ENCODE measurements around the gene CD180. TPM values are rescaled to one million over a fixed set of nuclear protein-coding genes. Genes with fewer than 3 reads are reported as not detected.
A peak's percentile ranks its signal among the peaks of the same experiment; 100 is the strongest.

Gene CD180
- total RNA-seq, 1 experiment from 2014 or later = not detected

DNA sequence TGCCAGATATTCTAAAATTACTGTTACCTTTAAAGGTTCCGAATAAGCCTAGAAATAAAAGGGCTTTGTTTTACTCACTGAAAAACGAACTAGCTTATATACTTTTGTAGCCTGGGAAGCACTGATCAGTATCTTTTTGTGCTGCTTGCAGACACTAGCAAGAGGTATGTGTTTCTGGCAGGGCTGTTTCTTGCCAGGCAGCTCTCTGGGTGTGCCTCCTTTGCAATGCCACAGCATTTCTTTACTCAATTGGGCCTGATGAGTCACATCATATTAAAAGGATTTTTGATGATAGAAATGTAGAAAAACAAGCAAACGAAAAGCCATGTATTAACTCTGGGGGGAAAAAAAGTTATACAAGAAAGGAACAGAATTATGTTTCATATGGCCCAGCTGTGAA, 35.6 kb downstream of the CD180 start:
- DNase-seq (ENCODE audit: low spot score) = peak; percentile 47

DNA sequence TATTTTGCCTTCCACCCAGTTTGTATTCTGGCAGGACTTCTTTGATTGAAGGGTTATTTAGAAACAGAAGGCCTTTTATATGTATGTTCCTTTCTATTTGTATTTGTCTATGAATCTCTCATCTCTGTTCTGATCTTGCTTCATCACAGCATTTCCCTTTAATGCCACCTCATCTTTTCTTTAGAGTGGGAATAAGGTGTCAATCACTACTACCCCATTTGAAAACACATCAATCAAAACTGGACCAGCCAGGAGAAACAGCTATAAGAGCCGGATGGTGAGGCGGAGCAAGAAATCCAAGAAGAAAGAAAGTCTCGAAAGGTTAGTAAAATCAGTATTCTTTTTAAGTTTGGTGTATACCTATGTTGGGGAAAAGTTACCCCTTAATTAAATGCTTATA, 36.3 kb downstream of the CD180 start:
- no peak for DNase-seq (ENCODE audit: low spot score)

DNA sequence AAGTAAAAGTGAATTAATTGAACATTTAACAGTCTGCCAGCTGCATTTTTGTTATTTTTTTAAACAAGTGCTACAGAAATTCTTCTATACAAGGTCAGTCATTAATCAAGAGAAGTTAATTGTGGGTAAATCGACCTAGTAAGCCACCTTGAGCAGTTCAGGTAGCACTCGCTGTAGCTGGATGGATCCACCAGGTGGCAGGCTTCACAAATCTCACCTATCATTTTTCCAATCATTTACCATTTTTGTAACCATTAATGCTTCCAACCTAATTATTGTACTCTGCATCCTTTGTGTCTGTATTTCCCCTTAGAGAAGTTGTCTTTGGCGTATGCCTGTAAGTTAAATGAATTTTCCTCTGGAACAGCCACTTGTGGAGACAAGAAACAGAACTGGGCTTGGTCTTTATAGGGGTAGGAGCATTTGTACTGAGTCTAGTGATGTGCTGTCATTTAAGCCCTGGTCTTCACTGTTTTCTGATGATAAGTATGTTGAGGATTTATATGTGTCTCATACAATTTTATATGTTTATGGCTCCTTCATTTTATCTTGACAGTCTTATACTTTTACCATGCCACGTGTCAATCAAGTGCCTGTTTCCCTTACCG, 39.5 kb downstream of the CD180 start:
- DNase-seq (ENCODE audit: low spot score) = peak; percentile 21

DNA sequence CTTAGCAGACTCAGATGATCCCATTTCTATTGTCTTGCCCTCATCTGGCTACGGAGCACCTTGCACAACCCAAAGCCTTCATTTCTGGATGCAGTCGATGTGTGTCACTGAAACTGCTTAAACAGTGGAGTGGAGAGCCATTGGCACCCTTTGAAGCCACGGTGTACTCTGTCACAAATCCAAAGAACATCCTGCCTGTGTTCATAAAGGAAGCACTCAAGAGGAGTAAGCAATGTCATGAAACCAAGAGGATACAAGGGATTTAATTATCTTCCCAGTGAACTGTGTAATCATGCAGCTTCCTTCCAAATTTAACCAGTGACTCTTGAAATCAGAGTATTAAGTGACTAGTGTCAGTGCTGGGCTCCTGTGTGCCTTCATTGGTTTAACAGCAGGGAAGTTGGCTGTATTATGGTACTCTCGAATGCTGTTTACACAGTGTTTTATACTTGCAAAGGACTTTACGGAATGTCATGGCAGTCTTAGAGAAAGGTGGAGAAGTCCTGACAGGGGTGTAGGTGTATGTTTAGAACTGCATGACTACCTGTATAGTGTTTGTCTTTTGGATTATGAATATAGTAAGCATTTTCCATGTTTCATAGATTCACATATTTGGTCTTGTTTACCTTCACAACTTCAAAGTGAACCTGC, 41.9 kb downstream of the CD180 start:
- DNase-seq (ENCODE audit: low spot score) = no peak

DNA sequence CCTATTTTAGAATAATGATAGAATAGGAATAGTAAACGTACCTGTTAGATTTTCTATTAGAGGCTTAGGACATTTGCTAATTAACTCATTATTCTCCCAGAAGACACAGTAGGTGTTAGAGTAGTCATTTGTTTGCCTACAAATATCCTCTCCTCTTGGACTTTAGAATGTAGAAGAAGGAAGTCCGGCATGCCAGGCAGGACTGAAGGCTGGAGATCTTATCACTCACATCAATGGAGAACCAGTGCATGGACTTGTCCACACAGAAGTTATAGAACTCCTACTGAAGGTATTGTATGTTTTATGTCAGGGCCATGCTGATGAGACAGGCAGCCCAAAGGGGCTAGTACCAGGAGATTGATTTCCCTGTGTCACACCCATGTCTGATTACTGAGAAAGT, 43.3 kb downstream of the CD180 start:
- DNase-seq (ENCODE audit: low spot score) = no peak

DNA sequence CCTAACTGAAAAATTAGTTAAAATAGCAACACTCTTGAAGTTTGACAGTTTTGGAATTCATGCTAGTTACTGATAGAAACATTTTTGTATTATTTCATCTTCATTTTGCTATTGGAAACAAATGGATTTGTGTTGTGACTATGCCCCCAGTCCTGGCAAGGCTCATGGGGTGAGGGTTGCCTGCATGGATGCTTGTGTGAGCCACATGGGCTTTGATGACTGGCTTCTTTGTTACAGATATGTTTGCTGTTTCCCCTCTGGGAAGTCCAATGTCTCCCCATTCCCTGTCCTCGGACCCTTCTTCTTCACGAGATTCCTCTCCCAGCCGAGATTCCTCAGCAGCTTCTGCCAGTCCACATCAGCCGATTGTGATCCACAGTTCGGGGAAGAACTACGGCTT, 44.2 kb downstream of the CD180 start:
- no peak for DNase-seq (ENCODE audit: low spot score)

DNA sequence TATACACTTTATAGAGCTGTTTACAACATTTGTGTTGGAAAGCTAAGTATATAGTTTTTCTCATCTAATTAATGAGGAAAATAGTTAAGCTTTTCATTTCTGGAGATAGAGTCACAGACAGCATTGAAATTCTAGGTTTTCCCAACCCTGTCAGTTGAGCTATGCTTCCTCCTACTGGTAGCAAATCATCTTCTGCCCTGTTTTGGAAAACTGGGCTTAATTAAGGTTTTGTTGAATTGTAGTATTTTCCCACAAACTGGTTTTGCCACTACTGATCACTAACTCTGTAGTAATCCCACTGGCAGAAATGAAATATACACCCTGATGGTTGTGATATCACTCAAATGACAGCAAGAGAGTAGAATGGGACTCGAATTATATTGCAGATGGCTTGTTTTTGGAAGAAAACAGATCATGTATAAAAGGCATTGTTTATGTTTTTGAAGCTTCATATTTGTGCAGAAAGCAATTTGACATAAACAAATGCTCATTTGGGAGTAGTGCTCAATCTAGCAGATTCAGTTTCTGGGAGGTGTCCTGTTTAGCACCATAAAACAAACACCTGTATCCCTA, 46.6 kb downstream of the CD180 start:
- no peak for DNase-seq (ENCODE audit: low spot score)

DNA sequence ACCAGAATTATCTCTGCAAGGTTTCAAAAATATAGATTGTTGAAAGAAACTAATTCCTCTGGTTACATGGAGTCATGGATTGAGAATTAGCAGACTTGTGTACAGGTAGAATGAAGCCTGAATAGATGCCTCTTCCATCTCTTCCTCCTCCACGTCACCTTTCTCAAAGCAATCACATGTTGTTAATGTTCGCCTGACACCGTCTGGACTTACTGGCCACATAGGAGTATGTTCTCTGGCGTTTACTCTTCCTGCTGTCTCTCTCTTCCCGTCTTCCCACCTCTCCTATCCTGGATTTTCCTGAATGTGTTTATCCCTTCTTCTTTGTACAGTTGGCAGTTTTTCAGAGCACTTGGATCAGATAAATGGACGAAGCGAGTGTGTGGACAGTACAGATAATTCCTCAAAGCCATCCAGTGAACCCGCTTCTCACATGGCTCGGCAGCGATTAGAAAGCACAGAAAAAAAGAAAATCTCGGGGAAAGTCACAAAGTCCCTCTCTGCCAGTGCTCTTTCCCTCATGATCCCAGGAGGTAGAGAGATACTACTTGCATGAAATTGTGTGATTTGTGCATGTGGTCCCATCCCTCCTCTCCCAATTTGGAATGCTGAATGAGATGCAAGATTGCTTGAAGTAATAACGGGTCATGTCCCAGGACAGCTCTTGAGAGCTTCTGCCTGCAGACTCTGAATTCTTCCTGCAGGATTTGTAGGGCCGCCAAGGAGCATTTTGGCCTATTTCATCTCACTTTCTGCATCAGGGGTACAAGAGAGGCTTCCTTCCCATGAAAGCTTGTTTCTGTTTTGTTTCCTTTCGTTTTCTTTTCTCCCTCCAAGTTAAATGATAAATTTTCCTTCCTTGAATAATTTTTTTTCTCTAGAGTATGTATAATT, 47.3 kb downstream of the CD180 start:
- DNase-seq (ENCODE audit: low spot score) = no peak

DNA sequence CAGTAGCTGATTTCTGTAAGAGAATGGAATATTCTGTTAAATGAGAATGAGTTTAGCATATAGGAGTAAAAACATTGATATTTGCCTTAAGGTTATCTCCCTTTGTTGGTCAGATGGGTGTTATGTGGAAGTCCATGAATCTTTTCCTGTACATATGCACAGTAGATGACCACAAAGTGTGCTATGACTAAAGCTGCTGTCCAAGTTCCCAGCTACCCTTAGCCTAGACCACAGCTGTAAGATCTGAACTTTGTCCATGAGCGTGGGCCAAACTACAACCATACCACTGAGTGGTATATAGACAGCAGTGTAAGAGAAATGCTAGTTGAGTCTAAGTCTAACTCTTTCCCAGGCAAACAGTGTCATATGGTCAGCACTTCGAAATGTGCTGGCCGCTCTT, 48.8 kb downstream of the CD180 start:
- no peak for DNase-seq (ENCODE audit: low spot score)

DNA sequence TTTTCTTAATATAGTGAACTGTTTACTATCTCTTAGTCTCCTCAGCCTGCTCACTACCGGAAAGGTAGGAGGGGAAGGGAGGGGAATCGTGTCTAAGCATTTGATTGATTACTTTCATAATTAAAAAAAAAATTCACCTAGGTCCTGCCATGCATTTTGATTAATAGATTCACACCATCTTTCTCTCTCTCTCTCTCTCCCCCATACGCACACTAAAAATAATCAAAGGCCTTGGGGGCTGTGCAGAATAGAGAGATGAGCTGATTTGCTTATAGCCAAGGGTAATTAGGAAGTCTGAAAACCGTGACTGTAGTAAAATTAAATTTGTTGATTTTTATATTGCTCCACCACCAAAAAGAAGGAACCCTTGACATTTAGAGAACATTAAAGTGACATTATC, 49.6 kb downstream of the CD180 start:
- DNase-seq (ENCODE audit: low spot score) = no peak

DNA sequence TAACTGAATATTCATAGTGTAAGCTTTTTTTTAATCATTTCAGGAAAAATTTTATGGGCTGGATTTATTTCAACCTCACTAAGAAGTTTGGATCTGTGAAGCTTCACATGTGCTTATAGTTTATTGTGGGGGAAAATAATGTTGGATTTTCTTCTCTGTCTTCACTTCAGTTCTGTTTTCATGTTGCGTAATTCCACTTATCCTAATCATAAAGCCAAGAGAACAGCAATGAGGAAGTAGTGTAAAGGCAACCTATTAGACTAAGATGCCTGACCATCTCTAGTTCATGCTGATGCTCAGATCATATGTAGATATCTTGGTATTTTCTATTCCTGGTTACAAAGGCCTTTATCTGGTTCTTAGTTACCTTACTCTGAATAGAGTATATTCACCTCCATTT, 50.0 kb downstream of the CD180 start:
- DNase-seq (ENCODE audit: low spot score) = no peak

DNA sequence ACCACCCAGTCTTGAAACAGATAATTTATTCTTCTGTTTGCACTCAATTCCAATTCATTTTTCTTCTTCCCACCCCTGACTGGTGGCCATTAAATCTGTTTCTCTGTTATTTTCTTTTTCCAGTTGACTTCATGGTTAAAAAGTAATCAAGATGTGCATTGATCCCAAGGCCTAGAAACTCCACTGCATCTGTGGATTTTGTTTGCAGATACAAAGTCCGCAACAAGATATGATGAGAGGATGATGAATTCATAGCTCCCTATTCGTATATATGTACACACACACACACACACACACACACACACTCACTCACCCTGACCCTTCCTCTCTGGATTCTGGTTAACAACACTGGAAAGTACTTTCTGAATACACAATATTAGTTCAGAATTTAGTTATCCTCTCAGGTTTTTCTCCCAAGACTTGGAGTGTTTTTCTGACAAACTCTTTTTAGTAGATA, 52.4 kb downstream of the CD180 start:
- no peak for DNase-seq (ENCODE audit: low spot score)

DNA sequence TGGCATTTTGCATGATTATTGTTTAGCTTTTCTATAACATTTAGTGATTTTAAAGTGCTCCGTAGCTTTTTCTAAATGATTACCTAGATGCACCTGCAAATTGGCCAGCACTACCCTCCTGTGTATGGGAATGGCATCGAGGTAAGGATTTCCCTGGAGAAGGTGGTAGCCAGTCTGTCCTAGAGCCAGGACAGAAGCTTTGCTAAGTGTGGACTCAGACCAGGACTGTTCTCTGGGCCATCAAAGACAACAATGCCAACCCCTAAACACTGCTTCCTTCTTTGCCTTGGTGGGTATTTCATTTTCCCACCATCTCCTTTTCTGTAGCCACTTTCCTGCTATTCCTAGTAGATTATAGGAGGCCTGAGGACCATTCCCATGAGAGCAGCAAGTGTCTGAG, 53.0 kb downstream of the CD180 start:
- DNase-seq (ENCODE audit: low spot score) = no peak

DNA sequence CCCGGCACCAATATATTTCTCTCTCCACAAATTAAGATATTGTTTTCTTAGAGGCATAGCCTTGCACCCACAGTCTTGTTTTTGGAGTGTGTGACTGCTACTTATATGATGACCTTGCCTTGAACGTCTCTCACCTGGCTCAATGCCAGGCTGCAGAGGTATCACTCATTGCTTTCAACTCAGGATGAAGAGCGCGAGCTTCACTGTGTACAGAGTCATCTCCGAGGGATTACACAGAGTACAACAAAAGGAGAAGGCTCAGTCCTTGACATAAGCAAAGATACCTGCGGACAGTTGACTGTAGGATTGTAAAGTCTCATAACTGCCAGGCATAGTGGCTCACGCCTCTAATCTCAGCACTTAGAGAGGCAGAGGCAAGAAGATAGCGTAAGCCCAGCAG, 53.8 kb downstream of the CD180 start:
- DNase-seq (ENCODE audit: low spot score) = no peak

DNA sequence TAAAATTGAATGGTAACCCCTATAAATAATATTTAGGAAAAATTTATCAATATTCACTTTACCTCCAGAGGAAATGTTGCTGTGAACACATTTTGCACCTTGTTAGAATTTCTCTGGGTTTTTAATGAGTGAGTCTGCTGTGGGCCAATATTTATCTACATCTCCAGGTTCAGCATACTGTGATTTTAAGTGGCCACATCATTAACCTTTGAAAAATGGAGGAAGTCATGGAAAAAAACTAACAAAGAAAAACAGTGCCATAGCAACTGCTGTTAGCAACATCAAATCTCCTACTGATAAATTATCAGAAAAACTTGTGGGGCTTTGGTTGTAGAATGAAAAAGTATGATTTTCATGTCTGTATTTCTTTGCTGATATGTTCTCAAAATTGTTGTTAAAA, 55.0 kb downstream of the CD180 start:
- DNase-seq (ENCODE audit: low spot score) = no peak

DNA sequence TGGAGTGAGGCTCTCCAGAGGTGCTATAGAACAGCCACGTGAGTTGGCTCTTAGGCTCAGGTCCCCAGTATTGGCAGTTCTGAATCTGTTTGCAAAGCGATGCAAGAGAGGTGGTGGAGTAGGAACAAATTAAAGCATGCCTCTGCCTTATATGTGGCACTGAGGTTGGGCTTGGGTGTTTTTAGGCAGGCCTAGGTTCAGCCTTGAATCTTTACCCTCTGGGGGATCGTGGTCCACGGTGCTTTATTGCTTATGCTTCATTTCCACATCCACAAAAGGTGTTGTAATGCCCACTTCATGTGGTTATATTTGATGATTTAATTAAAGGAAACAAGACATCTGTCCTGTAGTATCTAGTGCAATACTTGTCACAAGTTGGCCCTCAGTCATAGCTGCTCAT, 56.2 kb downstream of the CD180 start:
- no peak for DNase-seq (ENCODE audit: low spot score)

DNA sequence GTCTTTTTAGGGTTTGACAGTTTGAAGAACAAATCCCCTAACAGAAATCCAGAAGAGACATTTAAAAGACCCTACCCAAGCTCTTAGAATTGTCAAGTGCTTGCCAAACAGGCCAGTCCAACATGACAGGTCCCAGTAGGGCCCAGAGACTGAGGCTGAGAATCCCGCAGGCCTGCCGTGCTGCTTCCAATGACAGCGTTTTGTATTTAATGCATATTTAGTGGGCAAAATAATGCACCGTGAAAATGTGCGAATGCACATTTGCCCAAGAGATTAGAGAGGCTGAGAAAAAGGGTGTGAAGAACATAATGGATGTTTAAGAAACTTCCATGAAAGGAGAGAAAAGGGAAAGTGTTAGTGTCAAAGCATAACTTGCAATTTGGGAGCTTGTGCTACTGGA, 57.6 kb downstream of the CD180 start:
- no peak for DNase-seq (ENCODE audit: low spot score)

DNA sequence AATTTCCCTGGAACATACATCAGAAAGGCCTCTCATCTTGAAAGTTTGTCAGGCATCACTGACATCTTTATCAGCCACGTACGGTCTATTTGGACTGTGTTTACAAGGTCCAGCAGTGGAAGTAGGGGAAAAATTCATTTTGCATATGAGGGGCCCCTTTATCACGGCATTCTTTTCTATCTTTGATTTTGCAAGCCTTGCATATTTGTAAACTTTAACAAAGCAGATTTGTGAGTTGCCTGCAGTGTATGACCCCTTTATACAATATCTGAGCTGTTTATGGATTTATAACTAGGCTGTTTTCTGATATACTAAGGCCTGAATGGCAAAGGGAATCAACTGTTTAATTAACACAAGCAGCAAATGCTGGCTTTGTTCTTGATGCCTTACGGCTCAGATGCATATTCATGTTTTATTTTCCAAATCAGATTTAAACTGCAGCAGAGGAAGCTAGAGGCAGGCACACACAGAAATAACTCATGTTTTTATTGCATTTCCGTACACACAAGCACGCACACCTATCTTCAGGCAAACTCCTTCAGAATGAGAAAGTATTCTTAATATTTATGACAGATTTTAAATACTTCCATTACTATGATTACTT, 61.1 kb downstream of the CD180 start:
- DNase-seq (ENCODE audit: low spot score) = no peak

DNA sequence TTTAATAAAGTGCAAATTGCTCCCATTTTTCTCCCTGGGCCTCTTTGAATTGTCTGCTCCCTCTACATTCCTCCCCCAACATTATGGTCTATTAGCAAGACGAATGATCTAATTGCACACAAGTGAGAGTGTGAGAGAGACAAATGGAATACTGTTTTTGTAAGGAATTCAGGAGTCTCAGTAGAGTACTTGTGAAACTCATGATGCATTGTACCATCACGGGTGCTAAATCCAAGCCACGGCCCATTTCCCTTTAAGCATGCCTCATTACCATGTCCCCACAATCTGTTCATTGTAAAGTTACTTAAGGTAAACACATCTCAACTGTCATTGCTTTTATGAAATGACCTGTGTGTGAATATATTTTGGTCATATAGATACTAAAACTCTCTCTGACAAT, 62.8 kb downstream of the CD180 start:
- no peak for DNase-seq (ENCODE audit: low spot score)

DNA sequence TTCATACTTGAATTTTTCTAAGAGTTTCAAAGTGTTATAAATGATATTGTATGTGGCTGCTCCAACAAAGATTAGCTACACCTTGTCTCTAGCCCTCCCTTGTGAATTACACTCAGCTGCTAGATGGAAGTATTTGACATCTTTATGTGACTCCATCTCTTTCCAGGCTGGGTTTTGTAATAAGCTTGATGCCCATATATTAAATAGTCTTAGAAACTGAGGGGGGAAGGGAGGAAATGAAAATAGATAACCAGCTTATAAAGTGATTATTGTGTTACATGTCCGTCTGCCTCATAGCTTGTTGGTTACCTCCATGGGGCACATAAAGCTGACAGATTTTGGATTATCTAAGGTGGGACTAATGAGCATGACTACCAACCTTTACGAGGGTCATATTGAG, 63.4 kb downstream of the CD180 start:
- no peak for DNase-seq (ENCODE audit: low spot score)

DNA sequence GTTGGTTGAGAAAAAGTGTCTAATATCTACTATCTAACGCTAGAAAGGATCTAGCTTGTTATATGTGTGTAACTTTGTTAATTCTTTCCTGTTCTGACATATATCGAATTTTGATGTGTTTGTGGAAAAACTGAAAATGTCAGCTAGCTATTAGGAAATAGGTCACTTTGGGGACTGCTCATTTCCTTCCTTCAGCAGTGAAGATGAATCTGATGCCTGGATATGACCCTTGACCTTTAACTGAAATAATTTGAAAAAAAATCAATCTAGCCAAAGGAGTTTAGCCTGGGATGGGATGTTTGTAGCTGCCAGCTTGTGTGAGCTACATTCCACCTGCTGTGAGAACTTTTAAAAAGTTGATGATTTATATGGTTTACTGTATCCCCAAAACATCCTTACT, 66.8 kb downstream of the CD180 start:
- DNase-seq (ENCODE audit: low spot score) = no peak
